Measurements from ENCODE around the gene ZNF823.
A peak's percentile ranks its signal among the peaks of the same experiment; 100 is the strongest.

The ZNF823 gene

DNA sequence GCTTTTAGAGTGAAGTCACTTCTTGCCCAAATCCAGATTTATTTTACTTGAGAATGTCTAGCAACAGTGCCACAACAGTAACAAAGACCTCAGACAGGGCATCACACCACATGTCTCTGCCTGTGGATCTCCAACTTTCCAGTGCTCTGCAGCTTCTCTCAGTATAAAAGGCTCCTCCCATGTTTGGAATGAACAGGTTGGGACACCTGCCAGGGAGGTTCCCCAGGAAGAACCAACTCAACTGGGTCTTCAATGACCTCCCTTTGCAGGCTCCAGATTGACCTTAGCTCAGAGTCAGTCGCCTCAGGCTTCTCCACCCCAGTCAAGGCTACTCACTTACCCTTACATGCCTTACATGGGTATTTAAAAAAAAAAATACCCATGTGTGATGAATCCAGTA is 3.4 kb downstream of the ZNF823 start:
- DNase-seq (ENCODE audit: low read depth), result no peak
- TF ChIP-seq MYC (IDR thresholded peaks at IDR 0.05; ENCODE audit: low read depth, low read length) (no peak), MAX (IDR thresholded peaks at IDR 0.05; ENCODE audit: low read depth, low read length) (no peak), POLR2A (IDR thresholded peaks at IDR 0.05; ENCODE audit: extremely low read depth, insufficient read length) (no peak)
- TF ChIP-seq, protein P1, sequence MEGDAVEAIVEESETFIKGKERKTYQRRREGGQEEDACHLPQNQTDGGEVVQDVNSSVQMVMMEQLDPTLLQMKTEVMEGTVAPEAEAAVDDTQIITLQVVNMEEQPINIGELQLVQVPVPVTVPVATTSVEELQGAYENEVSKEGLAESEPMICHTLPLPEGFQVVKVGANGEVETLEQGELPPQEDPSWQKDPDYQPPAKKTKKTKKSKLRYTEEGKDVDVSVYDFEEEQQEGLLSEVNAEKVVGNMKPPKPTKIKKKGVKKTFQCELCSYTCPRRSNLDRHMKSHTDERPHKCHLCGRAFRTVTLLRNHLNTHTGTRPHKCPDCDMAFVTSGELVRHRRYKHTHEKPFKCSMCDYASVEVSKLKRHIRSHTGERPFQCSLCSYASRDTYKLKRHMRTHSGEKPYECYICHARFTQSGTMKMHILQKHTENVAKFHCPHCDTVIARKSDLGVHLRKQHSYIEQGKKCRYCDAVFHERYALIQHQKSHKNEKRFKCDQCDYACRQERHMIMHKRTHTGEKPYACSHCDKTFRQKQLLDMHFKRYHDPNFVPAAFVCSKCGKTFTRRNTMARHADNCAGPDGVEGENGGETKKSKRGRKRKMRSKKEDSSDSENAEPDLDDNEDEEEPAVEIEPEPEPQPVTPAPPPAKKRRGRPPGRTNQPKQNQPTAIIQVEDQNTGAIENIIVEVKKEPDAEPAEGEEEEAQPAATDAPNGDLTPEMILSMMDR (IDR thresholded peaks at IDR 0.05; ENCODE audit: low read depth, low read length), result no peak
- H3K4me3 ChIP-seq (ENCODE audit: low read depth, low read length), result no peak overlapping the region

- TF ChIP-seq, protein P1 (IDR thresholded peaks at IDR 0.05; ENCODE audit: low read depth, low read length), result no peak
- no peak for TF ChIP-seq MYC (IDR thresholded peaks at IDR 0.05; ENCODE audit: low read depth, low read length)
- TF ChIP-seq MAX (IDR thresholded peaks at IDR 0.05; ENCODE audit: low read depth, low read length), result no peak
- no peak for TF ChIP-seq POLR2A (IDR thresholded peaks at IDR 0.05; ENCODE audit: extremely low read depth, insufficient read length)
- H3K4me3 ChIP-seq (ENCODE audit: low read depth, low read length), result no peak overlapping the region
- no peak for DNase-seq (ENCODE audit: low read depth)
Measured at GRCh38 chr19:11729586-11729985, 9.2 kb downstream of the ZNF823 start.

DNA sequence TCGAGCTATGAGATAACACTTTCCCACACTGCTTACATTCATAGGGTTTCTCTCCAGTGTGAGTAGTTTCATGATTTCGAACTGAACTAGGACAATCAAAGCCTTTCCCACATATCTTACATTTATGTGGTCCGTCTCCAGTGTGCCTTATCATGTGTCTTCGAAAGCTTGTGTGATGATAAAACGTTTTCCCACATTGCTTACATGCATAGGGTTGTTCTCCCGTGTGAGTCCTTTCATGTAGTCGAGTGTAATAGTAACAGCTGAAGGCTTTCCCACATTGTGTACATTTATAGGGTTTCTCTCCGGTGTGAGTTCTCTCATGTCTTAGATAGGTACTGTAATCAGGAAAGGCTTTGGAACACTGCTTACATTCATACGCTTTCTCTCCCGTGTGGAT is 16.3 kb downstream of the ZNF823 start:
- TF ChIP-seq MYC (IDR thresholded peaks at IDR 0.05; ENCODE audit: low read depth, low read length) (no peak), MAX (IDR thresholded peaks at IDR 0.05; ENCODE audit: low read depth, low read length) (no peak), POLR2A (IDR thresholded peaks at IDR 0.05; ENCODE audit: extremely low read depth, insufficient read length) (no peak)
- TF ChIP-seq, protein P1 (IDR thresholded peaks at IDR 0.05; ENCODE audit: low read depth, low read length), result no peak
- no peak for DNase-seq (ENCODE audit: low read depth)
- no peak overlapping the region for H3K4me3 ChIP-seq (ENCODE audit: low read depth, low read length)

DNA sequence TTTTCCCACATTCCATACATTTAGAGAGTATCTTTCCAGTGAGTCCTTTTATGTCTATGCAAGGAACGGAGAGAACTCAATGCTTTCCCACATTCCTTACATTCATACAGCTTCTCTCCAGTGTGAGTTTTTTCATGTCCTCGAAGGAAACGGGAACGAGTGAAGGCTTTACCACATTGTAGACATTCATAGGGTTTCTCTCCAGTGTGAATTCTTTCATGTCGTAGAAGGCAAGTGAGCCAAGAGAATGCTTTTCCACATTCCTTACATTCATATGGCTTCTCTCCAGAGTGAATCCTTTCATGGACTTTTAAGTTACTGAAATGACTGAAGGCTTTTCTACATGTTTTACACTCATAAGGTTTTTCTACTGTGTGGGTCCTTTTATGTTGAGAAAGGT is 17.1 kb downstream of the ZNF823 start:
- DNase-seq (ENCODE audit: low read depth), result no peak
- TF ChIP-seq MYC (IDR thresholded peaks at IDR 0.05; ENCODE audit: low read depth, low read length) (no peak), POLR2A (IDR thresholded peaks at IDR 0.05; ENCODE audit: extremely low read depth, insufficient read length) (no peak), MAX (IDR thresholded peaks at IDR 0.05; ENCODE audit: low read depth, low read length) (no peak)
- TF ChIP-seq, protein P1 (IDR thresholded peaks at IDR 0.05; ENCODE audit: low read depth, low read length), result no peak
- no peak overlapping the region for H3K4me3 ChIP-seq (ENCODE audit: low read depth, low read length)

- no peak overlapping the region for H3K4me3 ChIP-seq (ENCODE audit: low read depth, low read length)
- no peak for TF ChIP-seq MYC (IDR thresholded peaks at IDR 0.05; ENCODE audit: low read depth, low read length)
- TF ChIP-seq, protein P1 (IDR thresholded peaks at IDR 0.05; ENCODE audit: low read depth, low read length), result no peak
- no peak for TF ChIP-seq POLR2A (IDR thresholded peaks at IDR 0.05; ENCODE audit: extremely low read depth, insufficient read length)
- no peak for TF ChIP-seq MAX (IDR thresholded peaks at IDR 0.05; ENCODE audit: low read depth, low read length)
- DNase-seq (ENCODE audit: low read depth), result no peak
Measured at GRCh38 chr19:11710313-11710712, 28.4 kb downstream of the ZNF823 start.

- no peak overlapping the region for H3K4me3 ChIP-seq (ENCODE audit: low read depth, low read length)
- TF ChIP-seq MYC (IDR thresholded peaks at IDR 0.05; ENCODE audit: low read depth, low read length), result no peak
- TF ChIP-seq MAX (IDR thresholded peaks at IDR 0.05; ENCODE audit: low read depth, low read length), result no peak
- TF ChIP-seq POLR2A (IDR thresholded peaks at IDR 0.05; ENCODE audit: extremely low read depth, insufficient read length), result no peak
- TF ChIP-seq, protein P1 (IDR thresholded peaks at IDR 0.05; ENCODE audit: low read depth, low read length), result no peak
- DNase-seq (ENCODE audit: low read depth), result peak; percentile 14
Measured at GRCh38 chr19:11708457-11708856, 30.3 kb downstream of the ZNF823 start.

Measured in NB4 (cell line).